Measurements from ENCODE around the gene PCDHGC3. TPM values are rescaled to one million over a fixed set of nuclear protein-coding genes. Genes with fewer than 3 reads are reported as not detected.
"Not testable (repeated sequence)": the region's sequence is repeated elsewhere in the genome, so short reads cannot be mapped to it uniquely, and the experiment has no call there.

PCDHGC3 gene
- polyA plus RNA-seq (ENCODE audit: insufficient read length in 4 of 4): 100 to 1,000 TPM in 3 of 4 donors, 10 to 100 TPM in 1; 88.8 to 152 (median 118) TPM

- peak in 3 of 4 donors; percentile 84 to 90 (median 88) for DNase-seq (ENCODE audit: low read depth in 4 of 4, low spot score in 2 of 4)
Measured at GRCh38 chr5:141475625-141476131, at the start of gene PCDHGC3. TSS of gene PCDHGC3 (plus strand) at chr5:141475966. CDS start at chr5:141476117, 151 bp downstream.

GRCh38 chr5:141427783-141428426, 47.9 kb upstream of the PCDHGC3 start:
- DNase-seq (ENCODE audit: low read depth in 4 of 4, low spot score in 2 of 4): no peak

DNA sequence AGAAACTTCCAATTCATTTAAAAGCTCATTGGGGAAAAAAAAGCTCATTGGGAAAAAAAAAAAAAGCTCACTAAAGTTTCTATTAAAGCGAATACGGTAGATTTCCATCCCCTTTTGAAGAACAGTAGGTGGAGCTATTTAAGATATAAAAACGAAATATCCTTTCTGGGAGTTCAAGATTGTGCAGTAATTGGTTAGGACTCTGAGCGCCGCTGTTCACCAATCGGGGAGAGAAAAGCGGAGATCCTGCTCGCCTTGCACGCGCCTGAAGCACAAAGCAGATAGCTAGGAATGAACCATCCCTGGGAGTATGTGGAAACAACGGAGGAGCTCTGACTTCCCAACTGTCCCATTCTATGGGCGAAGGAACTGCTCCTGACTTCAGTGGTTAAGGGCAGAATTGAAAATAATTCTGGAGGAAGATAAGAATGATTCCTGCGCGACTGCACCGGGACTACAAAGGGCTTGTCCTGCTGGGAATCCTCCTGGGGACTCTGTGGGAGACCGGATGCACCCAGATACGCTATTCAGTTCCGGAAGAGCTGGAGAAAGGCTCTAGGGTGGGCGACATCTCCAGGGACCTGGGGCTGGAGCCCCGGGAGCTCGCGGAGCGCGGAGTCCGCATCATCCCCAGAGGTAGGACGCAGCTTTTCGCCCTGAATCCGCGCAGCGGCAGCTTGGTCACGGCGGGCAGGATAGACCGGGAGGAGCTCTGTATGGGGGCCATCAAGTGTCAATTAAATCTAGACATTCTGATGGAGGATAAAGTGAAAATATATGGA, 45.2 kb upstream of the PCDHGC3 start, which contains the start of gene PCDHGA12:
Gene PCDHGA12, plus strand, starts transcription at position 176 of the 782 bp plus-strand sequence. Its CDS starts 253 bp downstream, at position 429.
- no peak for DNase-seq (ENCODE audit: low read depth in 4 of 4, low spot score in 2 of 4)

- DNase-seq (ENCODE audit: low read depth in 4 of 4, low spot score in 2 of 4): no peak
Measured at GRCh38 chr5:141431286-141431685, 44.5 kb upstream of the PCDHGC3 start.

GRCh38 chr5:141432308-141432707, 43.5 kb upstream of the PCDHGC3 start:
- DNase-seq (ENCODE audit: low read depth in 4 of 4, low spot score in 2 of 4): not testable (repeated sequence)

- not testable (repeated sequence) for DNase-seq (ENCODE audit: low read depth in 4 of 4, low spot score in 2 of 4)
Measured at GRCh38 chr5:141432726-141433125, 43.0 kb upstream of the PCDHGC3 start.

DNA sequence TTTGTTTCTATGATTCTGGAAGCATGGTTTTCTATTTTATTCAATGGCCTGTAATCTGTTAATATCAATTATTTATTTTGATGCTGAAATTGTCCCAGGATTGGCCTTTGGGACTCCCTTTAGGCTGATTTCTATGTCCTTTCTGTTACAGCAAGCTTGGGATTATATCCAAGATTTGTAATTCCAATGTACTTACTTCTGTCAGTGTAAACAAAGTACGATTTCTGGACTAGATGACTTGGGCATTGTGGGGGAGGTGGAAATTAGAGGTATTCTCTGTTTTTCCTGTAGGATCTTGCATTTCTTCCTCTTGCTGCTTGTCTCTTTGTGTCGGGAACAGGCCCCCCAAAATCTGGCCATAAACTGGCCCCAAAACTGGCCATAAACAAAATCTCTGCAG, 41.8 kb upstream of the PCDHGC3 start:
- DNase-seq (ENCODE audit: low read depth in 4 of 4, low spot score in 2 of 4): no peak

DNA sequence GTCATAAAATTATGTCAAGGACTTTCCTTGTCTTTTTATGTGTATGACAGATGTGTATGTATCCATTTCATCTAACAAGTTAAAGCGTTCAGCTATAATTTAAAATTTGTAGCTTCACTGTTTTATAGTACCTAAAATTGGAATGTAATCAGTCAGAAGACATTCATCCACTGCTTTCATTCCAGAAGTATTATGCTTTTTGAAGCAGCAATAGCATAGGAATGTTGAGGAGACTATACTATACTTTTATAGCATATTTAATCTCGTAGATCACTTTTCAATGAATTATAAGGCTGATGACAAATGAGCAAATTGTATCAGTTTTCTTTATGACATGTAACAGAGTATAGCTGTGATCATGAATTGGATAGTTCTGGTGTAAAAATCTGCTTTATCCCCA, 38.5 kb upstream of the PCDHGC3 start:
- DNase-seq (ENCODE audit: low read depth in 4 of 4, low spot score in 2 of 4): no peak

- DNase-seq (ENCODE audit: low read depth in 4 of 4, low spot score in 2 of 4): no peak
Measured at GRCh38 chr5:141439411-141440141, 36.2 kb upstream of the PCDHGC3 start.

DNA sequence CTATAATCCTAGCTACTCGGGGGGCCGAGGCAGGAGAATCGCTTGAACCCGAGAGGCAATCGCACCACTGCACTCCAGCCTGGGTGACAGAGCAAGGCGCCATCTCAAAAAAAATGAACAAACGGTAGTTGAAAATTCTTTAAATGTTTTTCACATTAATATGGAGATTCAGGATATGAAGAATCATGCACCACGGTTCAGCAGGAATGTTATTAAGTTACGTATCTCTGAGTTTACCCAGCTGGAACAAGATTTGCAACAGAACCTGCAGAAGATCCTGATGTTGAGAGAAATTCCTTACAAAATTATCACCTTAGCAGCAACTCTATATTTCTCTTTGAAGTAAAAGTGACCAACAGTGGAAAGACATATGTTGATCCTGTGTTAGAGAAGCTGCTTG, 35.4 kb upstream of the PCDHGC3 start:
- no peak for DNase-seq (ENCODE audit: low read depth in 4 of 4, low spot score in 2 of 4)

GRCh38 chr5:141441571-141442170, 34.1 kb upstream of the PCDHGC3 start:
- no peak for DNase-seq (ENCODE audit: low read depth in 4 of 4, low spot score in 2 of 4)

DNA sequence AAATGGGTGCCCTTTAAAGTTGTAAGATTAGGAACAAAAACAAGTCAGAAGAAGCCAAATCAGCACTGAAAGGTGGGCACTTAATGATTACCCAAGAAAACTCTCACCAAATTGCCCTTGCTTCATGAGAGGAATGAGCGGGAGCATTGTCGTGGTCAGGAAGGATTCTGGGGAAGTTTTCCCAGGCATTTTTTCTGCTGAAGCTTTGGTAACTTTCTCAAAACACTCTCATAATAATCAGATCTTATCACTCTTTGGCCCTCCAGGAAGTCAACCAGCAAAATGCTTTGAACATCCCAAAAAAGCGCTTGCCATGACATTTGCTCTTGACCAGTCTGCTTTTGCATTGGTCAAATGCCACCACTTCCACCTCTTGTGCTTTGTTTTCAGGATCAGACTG, 10.4 kb upstream of the PCDHGC3 start:
- no peak for DNase-seq (ENCODE audit: low read depth in 4 of 4, low spot score in 2 of 4)

GRCh38 chr5:141476132-141476911, 556 bp downstream of the PCDHGC3 start:
- DNase-seq (ENCODE audit: low read depth in 4 of 4, low spot score in 2 of 4): peak in 2 of 4 donors; percentile 82

DNA sequence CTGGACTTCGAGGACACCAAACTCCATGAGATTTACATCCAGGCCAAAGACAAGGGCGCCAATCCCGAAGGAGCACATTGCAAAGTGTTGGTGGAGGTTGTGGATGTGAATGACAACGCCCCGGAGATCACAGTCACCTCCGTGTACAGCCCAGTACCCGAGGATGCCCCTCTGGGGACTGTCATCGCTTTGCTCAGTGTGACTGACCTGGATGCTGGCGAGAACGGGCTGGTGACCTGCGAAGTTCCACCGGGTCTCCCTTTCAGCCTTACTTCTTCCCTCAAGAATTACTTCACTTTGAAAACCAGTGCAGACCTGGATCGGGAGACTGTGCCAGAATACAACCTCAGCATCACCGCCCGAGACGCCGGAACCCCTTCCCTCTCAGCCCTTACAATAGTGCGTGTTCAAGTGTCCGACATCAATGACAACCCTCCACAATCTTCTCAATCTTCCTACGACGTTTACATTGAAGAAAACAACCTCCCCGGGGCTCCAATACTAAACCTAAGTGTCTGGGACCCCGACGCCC, 1.3 kb downstream of the PCDHGC3 start:
- no peak for DNase-seq (ENCODE audit: low read depth in 4 of 4, low spot score in 2 of 4)

- DNase-seq (ENCODE audit: low read depth in 4 of 4, low spot score in 2 of 4): no peak
Measured at GRCh38 chr5:141477815-141478214, 2.0 kb downstream of the PCDHGC3 start.

DNA sequence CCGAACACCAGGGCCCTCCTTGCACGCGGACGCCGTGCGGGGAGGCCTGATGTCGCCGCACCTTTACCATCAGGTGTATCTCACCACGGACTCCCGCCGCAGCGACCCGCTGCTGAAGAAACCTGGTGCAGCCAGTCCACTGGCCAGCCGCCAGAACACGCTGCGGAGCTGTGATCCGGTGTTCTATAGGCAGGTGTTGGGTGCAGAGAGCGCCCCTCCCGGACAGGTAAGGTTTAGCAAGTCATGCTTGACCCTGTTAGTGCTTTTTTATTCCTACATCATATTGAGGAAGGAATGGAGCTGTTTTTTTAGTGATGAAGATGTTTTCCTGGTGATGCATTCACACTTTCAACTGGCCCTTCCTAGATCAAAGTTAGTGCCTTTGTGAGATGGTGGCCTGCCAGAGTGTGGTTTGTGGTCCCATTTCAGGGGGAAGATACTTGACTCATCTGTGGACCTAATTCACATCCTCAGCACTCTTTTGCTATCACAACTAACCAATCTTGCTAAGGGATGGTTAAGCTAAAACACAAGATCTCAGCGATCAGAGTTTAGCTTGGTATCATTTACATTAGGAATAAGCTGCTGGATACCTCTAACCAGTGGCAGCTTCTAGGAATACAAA, 2.7 kb downstream of the PCDHGC3 start:
- no peak for DNase-seq (ENCODE audit: low read depth in 4 of 4, low spot score in 2 of 4)

GRCh38 chr5:141479776-141480175, 4.0 kb downstream of the PCDHGC3 start:
- no peak for DNase-seq (ENCODE audit: low read depth in 4 of 4, low spot score in 2 of 4)

DNA sequence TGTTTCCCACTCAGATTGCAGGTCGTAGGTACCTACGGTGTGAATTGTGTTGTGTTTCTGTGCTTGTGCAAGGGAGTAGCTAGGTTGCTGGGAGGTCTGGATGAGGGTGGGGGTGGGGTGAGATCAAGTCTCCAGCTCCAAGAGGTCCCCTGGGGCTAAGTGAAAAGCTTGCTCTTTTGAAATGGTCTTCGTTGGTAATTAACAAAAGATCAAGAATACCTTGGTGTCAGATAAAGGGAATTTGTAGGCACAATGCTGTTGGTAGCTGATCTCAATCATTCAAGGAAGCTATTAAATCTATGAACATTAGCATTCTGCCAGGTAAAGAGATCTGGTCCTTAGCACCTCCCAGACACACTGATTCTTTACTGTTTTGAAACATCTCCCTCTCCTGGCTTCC, 8.1 kb downstream of the PCDHGC3 start:
- DNase-seq (ENCODE audit: low read depth in 4 of 4, low spot score in 2 of 4): no peak

- no peak for DNase-seq (ENCODE audit: low read depth in 4 of 4, low spot score in 2 of 4)
Measured at GRCh38 chr5:141484310-141484640, 8.5 kb downstream of the PCDHGC3 start.
